ENCODE results near the gene DENND1A. TPM values are rescaled to one million over a fixed set of nuclear protein-coding genes. Genes with fewer than 3 reads are reported as not detected.

Gene DENND1A
- total RNA-seq, 2 donors from 2014 or later = 18.9 to 26.8 TPM

GRCh38 chr9:123455187-123455586 lies 474.7 kb downstream of the DENND1A start:
- intact Hi-C loops (cut with DNase I) = no loop called here
- no peak for DNase-seq (ENCODE audit: low spot score)
- H3K4me3 ChIP-seq = no peak overlapping the region
- no peak for TF ChIP-seq POLR2AphosphoS5 (IDR thresholded peaks at IDR 0.05)
- TF ChIP-seq, protein P1, sequence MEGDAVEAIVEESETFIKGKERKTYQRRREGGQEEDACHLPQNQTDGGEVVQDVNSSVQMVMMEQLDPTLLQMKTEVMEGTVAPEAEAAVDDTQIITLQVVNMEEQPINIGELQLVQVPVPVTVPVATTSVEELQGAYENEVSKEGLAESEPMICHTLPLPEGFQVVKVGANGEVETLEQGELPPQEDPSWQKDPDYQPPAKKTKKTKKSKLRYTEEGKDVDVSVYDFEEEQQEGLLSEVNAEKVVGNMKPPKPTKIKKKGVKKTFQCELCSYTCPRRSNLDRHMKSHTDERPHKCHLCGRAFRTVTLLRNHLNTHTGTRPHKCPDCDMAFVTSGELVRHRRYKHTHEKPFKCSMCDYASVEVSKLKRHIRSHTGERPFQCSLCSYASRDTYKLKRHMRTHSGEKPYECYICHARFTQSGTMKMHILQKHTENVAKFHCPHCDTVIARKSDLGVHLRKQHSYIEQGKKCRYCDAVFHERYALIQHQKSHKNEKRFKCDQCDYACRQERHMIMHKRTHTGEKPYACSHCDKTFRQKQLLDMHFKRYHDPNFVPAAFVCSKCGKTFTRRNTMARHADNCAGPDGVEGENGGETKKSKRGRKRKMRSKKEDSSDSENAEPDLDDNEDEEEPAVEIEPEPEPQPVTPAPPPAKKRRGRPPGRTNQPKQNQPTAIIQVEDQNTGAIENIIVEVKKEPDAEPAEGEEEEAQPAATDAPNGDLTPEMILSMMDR (IDR thresholded peaks at IDR 0.05) = no peak
- no peak for TF ChIP-seq POLR2A (IDR thresholded peaks at IDR 0.05)
- WGBS = 95% methylated on average over 13 of the region's 13 CpGs
- H3K27me3 ChIP-seq (replicated peaks; ENCODE audit: insufficient read depth) = no peaks in the 10 kb centered on the region
- H3K27ac ChIP-seq = no peak overlapping the region
- H3K4me1 ChIP-seq (replicated peaks) = no peaks in the 10 kb centered on the region
- no peaks in the 10 kb centered on the region for H3K9me3 ChIP-seq
- H3K36me3 ChIP-seq = no peaks in the 10 kb centered on the region

- intact Hi-C loops (cut with DNase I) = no loop called here
These were observed 475.6 kb downstream of the DENND1A start for GRCh38 chr9:123454361-123454760.

DNA sequence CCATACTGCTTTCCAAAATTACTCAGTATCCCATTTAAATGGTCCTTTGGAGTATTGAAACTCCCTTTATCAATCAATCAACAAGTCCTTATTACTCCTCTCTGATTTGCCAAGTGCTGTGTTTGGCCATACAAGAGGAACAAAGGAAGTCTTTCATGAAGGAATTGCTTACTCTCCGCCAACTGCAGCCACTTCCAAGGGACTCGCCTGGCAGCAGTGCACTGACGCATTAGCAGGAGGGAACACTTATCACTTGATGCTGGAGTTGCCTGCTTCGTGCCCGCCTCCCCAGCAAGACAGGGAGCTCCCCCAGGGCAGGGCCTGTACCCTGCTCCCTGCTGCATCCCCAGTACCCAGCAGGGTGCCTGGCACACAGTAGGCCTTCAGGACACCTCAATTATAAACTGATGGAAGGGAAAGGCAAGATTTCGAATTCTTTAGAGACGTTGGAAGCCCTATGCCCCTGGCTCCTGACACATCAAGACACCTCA lies 476.1 kb downstream of the DENND1A start:
- TF ChIP-seq POLR2AphosphoS5 (IDR thresholded peaks at IDR 0.05) (no peak), POLR2A (IDR thresholded peaks at IDR 0.05) (no peak)
- TF ChIP-seq, protein P1 (IDR thresholded peaks at IDR 0.05) = no peak
- 63% methylated on average over 7 of the region's 7 CpGs for WGBS
- Histone ChIP-seq H3K27ac (no peak overlapping the region), H3K9me3 (no peaks in the 10 kb centered on the region), H3K4me1 (replicated peaks) (no peaks in the 10 kb centered on the region), H3K4me3 (no peak overlapping the region), H3K36me3 (no peaks in the 10 kb centered on the region), H3K27me3 (replicated peaks; ENCODE audit: insufficient read depth) (no peaks in the 10 kb centered on the region)
- DNase-seq (ENCODE audit: low spot score) = peak; percentile 9
- intact Hi-C loops (cut with DNase I) = no loop called here

More at GRCh38 chr9:123454361-123454760, 475.6 kb downstream of the DENND1A start:
- Histone ChIP-seq H3K27me3 (replicated peaks; ENCODE audit: insufficient read depth) (no peaks in the 10 kb centered on the region), H3K9me3 (no peaks in the 10 kb centered on the region), H3K4me3 (no peak overlapping the region), H3K4me1 (replicated peaks) (no peaks in the 10 kb centered on the region), H3K27ac (no peak overlapping the region), H3K36me3 (no peaks in the 10 kb centered on the region)
- no peak for DNase-seq (ENCODE audit: low spot score)
- WGBS = 73% methylated on average over 3 of the region's 3 CpGs
- TF ChIP-seq, protein P1 (IDR thresholded peaks at IDR 0.05) = no peak
- no peak for TF ChIP-seq POLR2AphosphoS5 (IDR thresholded peaks at IDR 0.05)
- TF ChIP-seq POLR2A (IDR thresholded peaks at IDR 0.05) = no peak

GRCh38 chr9:123453076-123453667 lies 476.8 kb downstream of the DENND1A start:
- 94% methylated on average over 14 of the region's 14 CpGs for WGBS
- H3K27me3 ChIP-seq (replicated peaks; ENCODE audit: insufficient read depth) = no peaks in the 10 kb centered on the region
- no peaks in the 10 kb centered on the region for H3K4me1 ChIP-seq (replicated peaks)
- TF ChIP-seq POLR2A (IDR thresholded peaks at IDR 0.05) = no peak
- TF ChIP-seq, protein P1 (IDR thresholded peaks at IDR 0.05) = no peak
- TF ChIP-seq POLR2AphosphoS5 (IDR thresholded peaks at IDR 0.05) = no peak
- no peak overlapping the region for H3K27ac ChIP-seq
- intact Hi-C loops (cut with DNase I) = no loop called here
- no peak for DNase-seq (ENCODE audit: low spot score)
- no peak overlapping the region for H3K4me3 ChIP-seq
- no peaks in the 10 kb centered on the region for H3K9me3 ChIP-seq
- H3K36me3 ChIP-seq = no peaks in the 10 kb centered on the region

DNA sequence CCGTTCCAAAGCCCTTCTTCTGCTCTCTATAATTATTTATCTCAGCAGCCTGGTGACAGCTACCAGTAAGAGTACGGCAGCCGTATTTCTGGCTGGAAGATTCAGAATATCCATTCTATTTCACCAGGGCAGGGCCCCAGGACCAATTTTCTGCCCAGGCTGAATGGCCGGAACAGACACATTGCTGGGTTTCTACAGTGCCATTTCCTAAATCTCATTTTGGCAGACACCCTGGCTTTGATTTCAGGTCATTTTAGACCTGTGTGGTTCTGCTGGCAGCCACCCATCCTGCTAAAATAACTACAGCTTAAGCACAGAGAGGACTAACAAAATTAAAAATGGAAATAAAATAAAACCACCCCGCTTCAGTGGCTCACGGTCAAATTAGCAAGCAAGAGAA lies 478.9 kb downstream of the DENND1A start:
- WGBS = 60% methylated on average over 6 of the region's 6 CpGs
- no peak for DNase-seq (ENCODE audit: low spot score)
- no peak overlapping the region for H3K4me3 ChIP-seq
- H3K4me1 ChIP-seq (replicated peaks) = no peaks in the 10 kb centered on the region
- H3K27me3 ChIP-seq (replicated peaks; ENCODE audit: insufficient read depth) = no peaks in the 10 kb centered on the region
- intact Hi-C loops (cut with DNase I) = no loop called here
- no peak overlapping the region for H3K27ac ChIP-seq
- TF ChIP-seq, protein P1 (IDR thresholded peaks at IDR 0.05) = no peak
- TF ChIP-seq POLR2A (IDR thresholded peaks at IDR 0.05) = no peak
- H3K36me3 ChIP-seq = no peaks in the 10 kb centered on the region
- no peaks in the 10 kb centered on the region for H3K9me3 ChIP-seq
